IMR-90 (cell line): ENCODE results near the gene EEF1AKMT2. TPM values are rescaled to one million over a fixed set of nuclear protein-coding genes. Genes with fewer than 3 reads are reported as not detected.

Experiments
- ATAC-seq: fragments of 200-7000 bp; cut with Tn5 transposase; 2 replicates; pipeline ENCODE4 v1.9.1; 2020; ENCODE audit warnings: low read depth, mild to moderate bottlenecking, moderate library complexity
- BruUV-seq: library from RNA; stranded (reverse); fragments of 400-500 nt; replicated peaks from 2 replicates; lab custom pipeline; 2021; lab: Mats Ljungman, UMichigan
- CTCF ChIA-PET: fragments of 300-600 bp; formaldehyde crosslinking; extraction: SDS; loops from one replicate; lab custom pipeline; 2021; ENCODE audit warnings: antibody characterized with exemption; lab: Yijun Ruan, JAX
- POLR2A ChIA-PET: fragments of 300-600 bp; sonication (Branson Sonifier 250); formaldehyde crosslinking; loops from one replicate; lab custom pipeline; 2022; ENCODE audit warnings: antibody characterized with exemption; ENCODE audit not compliant: unreplicated experiment; lab: Charles Lee
- DNase-seq: peaks from one replicate; pipeline ENCODE4 v3.0.0; 2013
- H2AFZ ChIP-seq: replicated peaks from 2 replicates; pipeline ENCODE3; 2013; ENCODE audit warnings: low read length, mild to moderate bottlenecking; ENCODE audit not compliant: poor library complexity
- H2AK5ac ChIP-seq: 2 replicates; pipeline ENCODE4 v1.6.1; 2013; ENCODE audit warnings: low read depth, low read length, inconsistent platforms
- H2AK9ac ChIP-seq: replicated peaks from 2 replicates; pipeline ENCODE3; 2013; ENCODE audit warnings: mild to moderate bottlenecking, low read depth, low read length, moderate library complexity; ENCODE audit not compliant: poor library complexity
- H2BK120ac ChIP-seq: 2 replicates; pipeline ENCODE4 v1.6.1; 2013; ENCODE audit warnings: low read depth, low read length, inconsistent platforms
- H2BK15ac ChIP-seq: 3 replicates; pipeline ENCODE4 v1.6.1; 2013; ENCODE audit warnings: low read depth, low read length, inconsistent platforms
- H2BK20ac ChIP-seq: 2 replicates; pipeline ENCODE4 v1.6.1; 2013; ENCODE audit warnings: low read depth, mild to moderate bottlenecking, inconsistent platforms, low read length, moderate library complexity
- H2BK5ac ChIP-seq: 2 replicates; pipeline ENCODE4 v1.6.1; 2013; ENCODE audit warnings: mild to moderate bottlenecking, low read depth, low read length, inconsistent platforms; ENCODE audit not compliant: poor library complexity, severe bottlenecking
- H3K14ac ChIP-seq: replicated peaks from 2 replicates; pipeline ENCODE4 v1.6.1; 2013; ENCODE audit warnings: low read depth, low read length, inconsistent platforms
- H3K18ac ChIP-seq: 2 replicates; pipeline ENCODE4 v1.6.1; 2013; ENCODE audit warnings: low read depth, low read length, control low read depth
- H3K23ac ChIP-seq: 2 replicates; pipeline ENCODE4 v1.6.1; 2013; ENCODE audit warnings: low read depth, low read length, inconsistent platforms
- H3K27ac ChIP-seq: 2 replicates; pipeline ENCODE4 v1.5.1; 2013; ENCODE audit warnings: mild to moderate bottlenecking, control low read depth, low read length; ENCODE audit not compliant: insufficient read depth
- H3K27me3 ChIP-seq: 2 replicates; pipeline ENCODE4 v1.6.1; 2013; ENCODE audit warnings: low read length; ENCODE audit not compliant: control insufficient read depth, insufficient read depth
- H3K36me3 ChIP-seq: 2 replicates; pipeline ENCODE4 v1.6.1; 2013; ENCODE audit warnings: low read length, mixed read lengths; ENCODE audit not compliant: control insufficient read depth, insufficient read depth
- H3K4ac ChIP-seq: 2 replicates; pipeline ENCODE4 v1.6.1; 2013; ENCODE audit warnings: low read depth, low read length, inconsistent platforms
- H3K4me1 ChIP-seq: 2 replicates; pipeline ENCODE4 v1.6.1; 2013; ENCODE audit warnings: low read length, mixed read lengths; ENCODE audit not compliant: control insufficient read depth, insufficient read depth
- H3K4me2 ChIP-seq: 2 replicates; pipeline ENCODE4 v1.6.1; 2013; ENCODE audit warnings: low read depth, mild to moderate bottlenecking, control low read depth, low read length, moderate library complexity
- H3K4me3 ChIP-seq: 2 replicates; pipeline ENCODE4 v1.5.1; 2013; ENCODE audit warnings: low read depth, mild to moderate bottlenecking, control low read depth, low read length, moderate library complexity; ENCODE audit not compliant: insufficient read depth
- H3K56ac ChIP-seq: 2 replicates; pipeline ENCODE4 v1.6.1; 2013; ENCODE audit warnings: low read length, inconsistent platforms; ENCODE audit not compliant: insufficient read depth; ENCODE audit errors: extremely low read depth
- H3K79me1 ChIP-seq, 2 experiments: 2 replicates each; pipeline ENCODE4 v1.6.1; 2013; ENCODE audit warnings: low read length in 2 of 2, inconsistent platforms in 1 of 2, low read depth in 1 of 2
- H3K9ac ChIP-seq: 2 replicates; pipeline ENCODE4 v1.6.1; 2013; ENCODE audit warnings: low read depth, low read length, control low read depth
- H3K9me1 ChIP-seq: 2 replicates; pipeline ENCODE4 v1.6.1; 2013; ENCODE audit warnings: low read length, inconsistent platforms; ENCODE audit not compliant: insufficient read depth
- H3K9me3 ChIP-seq: 2 replicates; pipeline ENCODE4 v1.6.1; 2013; ENCODE audit warnings: low read length; ENCODE audit not compliant: control insufficient read depth, insufficient read depth
- H4K20me1 ChIP-seq: 2 replicates; pipeline ENCODE4 v1.6.1; 2013; ENCODE audit warnings: low read length, inconsistent platforms; ENCODE audit not compliant: insufficient read depth
- H4K5ac ChIP-seq: 2 replicates; pipeline ENCODE4 v1.6.1; 2013; ENCODE audit warnings: mild to moderate bottlenecking, low read depth, low read length, control low read depth
- H4K8ac ChIP-seq, 2 experiments: 2 replicates each; pipeline ENCODE4 v1.6.1; 2013; ENCODE audit warnings: low read depth in 2 of 2, low read length in 2 of 2, control low read depth in 1 of 2, inconsistent platforms in 1 of 2
- H4K91ac ChIP-seq: 2 replicates; pipeline ENCODE4 v1.6.1; 2013; ENCODE audit warnings: low read depth, low read length, inconsistent platforms; ENCODE audit not compliant: insufficient read depth
- BHLHE40 ChIP-seq: fragments of 150-350 bp; IDR thresholded peaks from 2 replicates; pipeline ENCODE4 v1.6.1; 2016; ENCODE audit warnings: mild to moderate bottlenecking, low read depth, low read length
- CEBPB ChIP-seq: IDR thresholded peaks from 2 replicates; pipeline ENCODE4 v1.6.1; 2012; ENCODE audit warnings: low read depth, low read length, improper control_type of control experiment
- CHD1 ChIP-seq: IDR thresholded peaks from 2 replicates; pipeline ENCODE4 v1.6.1; 2012; ENCODE audit warnings: low read depth, low read length, improper control_type of control experiment
- FOS ChIP-seq: fragments of 150-350 bp; IDR thresholded peaks from 2 replicates; pipeline ENCODE4 v1.6.1; 2016; ENCODE audit warnings: low read depth, low read length
- MAFK ChIP-seq: IDR thresholded peaks from 2 replicates; pipeline ENCODE4 v1.6.1; 2012; ENCODE audit warnings: low read depth, low read length, improper control_type of control experiment
- MAZ ChIP-seq: IDR thresholded peaks from 2 replicates; pipeline ENCODE4 v1.6.1; 2012; ENCODE audit warnings: low read depth, mild to moderate bottlenecking, low read length, improper control_type of control experiment, moderate library complexity, borderline replicate concordance
- MXI1 ChIP-seq: IDR thresholded peaks from 2 replicates; pipeline ENCODE4 v1.6.1; 2012; ENCODE audit warnings: low read depth, mild to moderate bottlenecking, low read length, moderate library complexity, borderline replicate concordance
- NFE2L2 ChIP-seq: fragments of 150-350 bp; IDR thresholded peaks from 2 replicates; pipeline ENCODE4 v1.6.1; 2016; ENCODE audit warnings: low read depth, mild to moderate bottlenecking, low read length
- POLR2A ChIP-seq: IDR thresholded peaks from 2 replicates; pipeline ENCODE4 v1.6.1; 2012; ENCODE audit warnings: mild to moderate bottlenecking, low read depth, low read length
- RAD21 ChIP-seq: IDR thresholded peaks from 2 replicates; pipeline ENCODE4 v1.6.1; 2012; ENCODE audit warnings: low read length, improper control_type of control experiment
- RCOR1 ChIP-seq: IDR thresholded peaks from 2 replicates; pipeline ENCODE4 v1.6.1; 2012; ENCODE audit warnings: mild to moderate bottlenecking, low read length, improper control_type of control experiment; ENCODE audit not compliant: insufficient replicate concordance
- RFX5 ChIP-seq: IDR thresholded peaks from 2 replicates; pipeline ENCODE4 v1.8.0; 2012; ENCODE audit warnings: low read depth, mild to moderate bottlenecking, low read length, moderate library complexity
- SMC3 ChIP-seq: fragments of 150-350 bp; IDR thresholded peaks from 2 replicates; pipeline ENCODE4 v1.6.1; 2016; ENCODE audit warnings: low read depth, mild to moderate bottlenecking, antibody characterized with exemption, low read length, moderate library complexity
- dilution Hi-C: fragments of 300-500 bp; cut with HindIII; formaldehyde crosslinking; loops from one replicate; pipeline ENCODE4 v1.14.3; 2018; ENCODE audit warnings: low sequenced_read_pairs; ENCODE audit not compliant: unreplicated experiment
- in situ Hi-C: fragments of 300-500 bp; cut with MboI; formaldehyde crosslinking; loops from 3 replicates; pipeline ENCODE4 v1.14.3; 2019; ENCODE audit warnings: low sequenced_read_pairs, inconsistent platforms, mixed read lengths
- intact Hi-C: fragments of 100-400 bp; cut with micrococcal nuclease; formaldehyde crosslinking; loops from 2 replicates; pipeline ENCODE4 v1.10.0; 2022
- polyA plus RNA-seq, 3 experiments: library from polyadenylated mRNA; depleted of rRNA; stranded (reverse); fragments of >200 nt; gene quantifications; 2 replicates each; pipeline ENCODE4 v1.2.3, GENCODE V29; 2012; ENCODE audit warnings: low replicate concordance in 1 of 3
- total RNA-seq: library from RNA; depleted of rRNA; stranded (reverse); fragments of >200 nt; gene quantifications from 2 replicates; pipeline ENCODE4 v1.2.3, GENCODE V29; 2012
- TF ChIP-seq, protein P1 (sequence below): fragments of 150-350 bp; IDR thresholded peaks from 2 replicates; pipeline ENCODE4 v1.6.1; 2017; ENCODE audit warnings: mild to moderate bottlenecking, antibody characterized with exemption, low read length, low read depth
- TF ChIP-seq, protein P2 (sequence below): fragments of 150-350 bp; IDR thresholded peaks from 2 replicates; pipeline ENCODE4 v1.6.1; 2016; ENCODE audit warnings: low read depth, mild to moderate bottlenecking, low read length, moderate library complexity, borderline replicate concordance
- TF ChIP-seq, protein P3 (sequence below): conservative IDR thresholded peaks from 2 replicates; pipeline ENCODE4 v1.5.1; 2012; ENCODE audit warnings: mild to moderate bottlenecking, low read depth, low read length, improper control_type of control experiment

Gene EEF1AKMT2
- total and polyA plus RNA-seq, 2 of the 4 experiments (the other 2 are of a cell fraction), result 9.7 to 12.7 TPM

DNA sequence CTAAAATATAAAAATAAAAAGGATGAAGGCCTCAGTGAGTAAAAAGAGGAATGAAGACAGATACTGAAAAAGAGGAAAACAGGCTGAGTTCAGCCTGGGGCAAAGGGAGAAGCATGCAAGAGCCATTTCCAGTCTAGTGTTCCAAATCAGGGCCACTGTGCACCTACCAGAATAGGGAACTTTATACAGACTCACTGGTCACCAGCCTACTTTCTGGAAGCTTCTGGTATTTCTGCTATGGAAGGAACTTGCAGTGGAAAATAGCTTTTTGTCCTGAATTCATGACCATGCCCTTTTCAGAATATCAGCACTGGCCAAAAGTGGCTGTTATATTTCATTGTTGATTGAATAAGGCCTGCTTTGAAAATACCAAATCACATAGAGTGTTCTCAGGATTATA is 38.8 kb upstream of the EEF1AKMT2 start:
- no peak overlapping the region for H3K4me3 ChIP-seq
- no peak overlapping the region for H2BK20ac ChIP-seq
- no peak overlapping the region for H2AK9ac ChIP-seq
- ChIA-PET POLR2A (no interaction called here), CTCF (interaction anchor here (0.5 kb wide), 1 partner anchor 94 kb away, joined by 3 read pairs; no protein-coding TSS in a partner anchor)
- H3K4me1 ChIP-seq, result no peaks in the 10 kb centered on the region
- H3K23ac ChIP-seq, result no peak overlapping the region
- H3K36me3 ChIP-seq, result peaks cover 40% of the 10 kb centered on the region
- H3K9me1 ChIP-seq, result no peaks in the 10 kb centered on the region
- no peak overlapping the region for H3K4ac ChIP-seq
- no peak overlapping the region for H3K9ac ChIP-seq
- H3K27me3 ChIP-seq, result no peaks in the 10 kb centered on the region
- no peak overlapping the region for H2AK5ac ChIP-seq
- H2BK5ac ChIP-seq, result no peak overlapping the region
- no peak overlapping the region for H3K27ac ChIP-seq
- H3K79me1 ChIP-seq, result no peaks in the 10 kb centered on the region; a peak in 1 of 4 replicates
- H3K14ac ChIP-seq, result no peak overlapping the region
- no peak overlapping the region for H3K18ac ChIP-seq
- H3K56ac ChIP-seq, result no peak overlapping the region
- BruUV-seq, result no TSS peak
- H3K9me3 ChIP-seq, result no peaks in the 10 kb centered on the region
- H3K4me2 ChIP-seq, result no peak overlapping the region
- no peak for TF ChIP-seq RFX5
- TF ChIP-seq FOS, result no peak
- TF ChIP-seq CEBPB, result no peak
- no peak for TF ChIP-seq CHD1
- no peak for TF ChIP-seq POLR2A
- TF ChIP-seq, protein P1, sequence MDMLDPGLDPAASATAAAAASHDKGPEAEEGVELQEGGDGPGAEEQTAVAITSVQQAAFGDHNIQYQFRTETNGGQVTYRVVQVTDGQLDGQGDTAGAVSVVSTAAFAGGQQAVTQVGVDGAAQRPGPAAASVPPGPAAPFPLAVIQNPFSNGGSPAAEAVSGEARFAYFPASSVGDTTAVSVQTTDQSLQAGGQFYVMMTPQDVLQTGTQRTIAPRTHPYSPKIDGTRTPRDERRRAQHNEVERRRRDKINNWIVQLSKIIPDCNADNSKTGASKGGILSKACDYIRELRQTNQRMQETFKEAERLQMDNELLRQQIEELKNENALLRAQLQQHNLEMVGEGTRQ, result no peak
- TF ChIP-seq MAZ, result no peak
- no peak for TF ChIP-seq MXI1
- no peak for TF ChIP-seq RAD21
- TF ChIP-seq, protein P2, sequence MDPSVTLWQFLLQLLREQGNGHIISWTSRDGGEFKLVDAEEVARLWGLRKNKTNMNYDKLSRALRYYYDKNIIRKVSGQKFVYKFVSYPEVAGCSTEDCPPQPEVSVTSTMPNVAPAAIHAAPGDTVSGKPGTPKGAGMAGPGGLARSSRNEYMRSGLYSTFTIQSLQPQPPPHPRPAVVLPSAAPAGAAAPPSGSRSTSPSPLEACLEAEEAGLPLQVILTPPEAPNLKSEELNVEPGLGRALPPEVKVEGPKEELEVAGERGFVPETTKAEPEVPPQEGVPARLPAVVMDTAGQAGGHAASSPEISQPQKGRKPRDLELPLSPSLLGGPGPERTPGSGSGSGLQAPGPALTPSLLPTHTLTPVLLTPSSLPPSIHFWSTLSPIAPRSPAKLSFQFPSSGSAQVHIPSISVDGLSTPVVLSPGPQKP, result no peak
- TF ChIP-seq SMC3, result no peak
- no peak for TF ChIP-seq BHLHE40
- no peak for TF ChIP-seq RCOR1
- TF ChIP-seq NFE2L2, result no peak
- no peak for TF ChIP-seq MAFK
- TF ChIP-seq, protein P3, sequence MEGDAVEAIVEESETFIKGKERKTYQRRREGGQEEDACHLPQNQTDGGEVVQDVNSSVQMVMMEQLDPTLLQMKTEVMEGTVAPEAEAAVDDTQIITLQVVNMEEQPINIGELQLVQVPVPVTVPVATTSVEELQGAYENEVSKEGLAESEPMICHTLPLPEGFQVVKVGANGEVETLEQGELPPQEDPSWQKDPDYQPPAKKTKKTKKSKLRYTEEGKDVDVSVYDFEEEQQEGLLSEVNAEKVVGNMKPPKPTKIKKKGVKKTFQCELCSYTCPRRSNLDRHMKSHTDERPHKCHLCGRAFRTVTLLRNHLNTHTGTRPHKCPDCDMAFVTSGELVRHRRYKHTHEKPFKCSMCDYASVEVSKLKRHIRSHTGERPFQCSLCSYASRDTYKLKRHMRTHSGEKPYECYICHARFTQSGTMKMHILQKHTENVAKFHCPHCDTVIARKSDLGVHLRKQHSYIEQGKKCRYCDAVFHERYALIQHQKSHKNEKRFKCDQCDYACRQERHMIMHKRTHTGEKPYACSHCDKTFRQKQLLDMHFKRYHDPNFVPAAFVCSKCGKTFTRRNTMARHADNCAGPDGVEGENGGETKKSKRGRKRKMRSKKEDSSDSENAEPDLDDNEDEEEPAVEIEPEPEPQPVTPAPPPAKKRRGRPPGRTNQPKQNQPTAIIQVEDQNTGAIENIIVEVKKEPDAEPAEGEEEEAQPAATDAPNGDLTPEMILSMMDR, result no peak
- H4K20me1 ChIP-seq, result no peaks in the 10 kb centered on the region
- H2BK15ac ChIP-seq, result no peak overlapping the region
- H4K8ac ChIP-seq, result no peak overlapping the region
- no peak overlapping the region for H4K5ac ChIP-seq
- DNase-seq (no peak), ATAC-seq (no peak)
- dilution Hi-C loops, result no loop called here
- H2BK120ac ChIP-seq, result no peak overlapping the region
- no peak overlapping the region for H4K91ac ChIP-seq
- no peak overlapping the region for H2AFZ ChIP-seq
- intact Hi-C loops, result no loop called here
- in situ Hi-C loops, result no loop called here
